ENCODE data around the gene AP2A2. TPM values are rescaled to one million over a fixed set of nuclear protein-coding genes. Genes with fewer than 3 reads are reported as not detected.

AP2A2 gene
- total RNA-seq (26.5 TPM), polyA plus RNA-seq (51.4 TPM)

DNA sequence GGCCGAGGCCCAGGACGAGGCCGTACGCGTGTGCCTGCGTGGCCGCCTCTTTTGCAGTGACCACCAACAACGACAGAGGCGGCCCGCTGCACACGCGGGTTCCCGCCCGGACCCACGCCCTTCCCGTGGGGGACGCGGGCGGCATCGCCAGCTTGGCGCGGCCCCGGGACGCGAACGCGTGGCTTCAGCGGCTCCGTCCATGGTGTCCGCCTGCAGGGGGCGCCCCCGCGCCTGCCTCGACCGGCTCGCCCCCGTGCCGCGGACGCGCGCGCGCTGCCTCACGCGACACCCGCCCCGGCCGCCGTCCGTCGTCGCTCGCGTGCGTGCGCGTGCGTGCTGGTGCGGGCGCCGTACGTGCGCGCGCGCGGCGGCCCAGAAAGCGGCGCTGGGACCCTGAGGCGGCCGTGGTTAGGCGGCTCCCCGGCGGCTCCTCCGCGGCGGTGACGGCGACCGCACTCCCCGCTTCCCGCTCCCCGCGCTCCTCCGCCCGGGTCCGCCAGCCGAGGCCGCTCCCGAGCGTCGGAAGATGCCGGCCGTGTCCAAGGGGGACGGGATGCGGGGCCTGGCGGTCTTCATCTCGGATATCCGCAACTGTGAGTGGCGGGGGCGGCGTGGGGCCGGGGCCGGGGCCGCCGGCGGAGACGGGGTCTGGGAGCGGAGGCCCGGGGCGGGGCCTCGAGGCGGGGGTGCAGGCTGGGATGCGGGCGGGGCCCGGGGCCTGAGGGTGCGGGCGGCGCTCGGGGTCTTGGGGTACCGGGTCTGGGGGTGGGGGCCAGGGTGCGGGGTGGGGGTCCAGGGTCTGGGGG lies at the start of gene AP2A2:
AP2A2 (plus strand) TSS at position 375 of the 806 bp plus-strand sequence; CDS start at position 527, 152 bp downstream.
- WGBS, result 3% methylated on average over 124 of the region's 124 CpGs
- Histone ChIP-seq H3K4me1 (ENCODE audit: insufficient read depth) (no peaks in the 10 kb centered on the region), H3K4me3 (ENCODE audit: low read depth, low read length) (peak within 1 kb of the TSS; percentile 97), H3K27ac (ENCODE audit: low read depth) (peak within 1 kb of the TSS; percentile 79), H3K36me3 (ENCODE audit: insufficient read depth) (no peaks in the 10 kb centered on the region)
- DNase-seq (ENCODE audit: extremely low spot score), result no peak

DNA sequence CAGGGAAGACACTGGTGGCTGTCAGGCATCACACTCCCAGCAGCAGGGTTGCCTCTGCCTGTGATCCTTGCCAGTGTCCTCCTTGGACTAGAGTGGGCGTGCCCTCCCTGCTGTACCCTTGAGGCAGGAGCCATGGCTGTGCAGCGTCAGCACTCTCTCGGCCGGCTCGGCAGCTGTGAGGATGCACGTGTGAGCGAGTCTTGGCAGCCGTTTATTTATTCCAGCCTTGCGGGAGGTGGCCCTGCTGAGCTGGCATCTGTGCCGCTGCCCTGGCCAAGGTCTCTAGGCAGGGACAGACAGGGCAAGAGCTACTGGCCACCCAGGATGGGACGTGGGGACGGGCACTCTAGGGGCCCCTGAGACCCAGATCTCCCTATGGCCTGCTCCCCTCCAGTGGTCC lies 49.1 kb upstream of the AP2A2 start:
- no peaks in the 10 kb centered on the region for H3K36me3 ChIP-seq (ENCODE audit: insufficient read depth)
- H3K4me3 ChIP-seq (ENCODE audit: low read depth, low read length), result no peak overlapping the region
- 74% methylated on average over 12 of the region's 12 CpGs for WGBS
- no peaks in the 10 kb centered on the region for H3K4me1 ChIP-seq (ENCODE audit: insufficient read depth)
- no peak overlapping the region for H3K27ac ChIP-seq (ENCODE audit: low read depth)
- DNase-seq (ENCODE audit: extremely low spot score), result no peak

DNA sequence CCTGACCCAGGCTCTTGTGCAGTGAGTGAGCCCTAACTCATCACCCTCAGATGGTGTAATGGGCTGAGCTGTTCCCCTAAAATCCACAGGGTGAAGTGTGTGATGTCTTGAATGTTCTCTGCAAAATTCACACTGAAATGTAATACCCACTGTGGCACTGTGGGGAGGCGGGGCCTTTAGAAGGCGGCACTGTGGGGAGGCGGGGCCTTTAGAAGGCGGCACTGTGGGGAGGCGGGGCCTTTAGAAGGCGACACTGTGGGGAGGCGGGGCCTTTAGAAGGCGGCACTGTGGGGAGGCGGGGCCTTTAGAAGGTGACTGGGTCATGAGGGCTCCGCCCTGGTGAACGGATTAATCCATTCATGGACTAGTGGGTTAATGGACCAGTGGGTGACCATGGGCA lies 48.1 kb upstream of the AP2A2 start:
- Histone ChIP-seq H3K36me3 (ENCODE audit: insufficient read depth) (no peaks in the 10 kb centered on the region), H3K4me3 (ENCODE audit: low read depth, low read length) (no peak overlapping the region), H3K27ac (ENCODE audit: low read depth) (no peak overlapping the region), H3K4me1 (ENCODE audit: insufficient read depth) (no peaks in the 10 kb centered on the region)
- 93% methylated on average over 11 of the region's 11 CpGs for WGBS
- no peak for DNase-seq (ENCODE audit: extremely low spot score)

DNA sequence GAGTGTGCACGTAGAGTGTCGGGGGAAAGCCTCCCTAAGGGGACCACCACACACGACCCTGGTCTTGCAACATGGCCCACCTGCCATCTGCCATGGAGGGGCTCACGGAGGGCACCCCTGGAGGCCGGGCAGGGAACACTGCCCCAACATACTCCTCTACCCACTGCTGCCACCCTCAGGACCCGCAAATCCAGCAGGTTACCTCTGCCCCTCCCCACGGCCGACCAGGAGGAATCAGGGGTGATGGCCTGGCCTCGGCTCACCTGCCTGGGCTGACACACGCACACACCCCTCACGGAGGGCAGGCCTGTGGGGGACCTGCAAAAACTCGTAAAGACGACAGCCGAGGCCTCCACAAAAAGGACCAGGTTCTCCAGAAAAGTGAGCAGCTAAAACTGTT lies 45.2 kb upstream of the AP2A2 start:
- no peaks in the 10 kb centered on the region for H3K4me1 ChIP-seq (ENCODE audit: insufficient read depth)
- no peak overlapping the region for H3K27ac ChIP-seq (ENCODE audit: low read depth)
- WGBS, result 89% methylated on average over 14 of the region's 14 CpGs
- H3K4me3 ChIP-seq (ENCODE audit: low read depth, low read length), result no peak overlapping the region
- no peaks in the 10 kb centered on the region for H3K36me3 ChIP-seq (ENCODE audit: insufficient read depth)
- no peak for DNase-seq (ENCODE audit: extremely low spot score)

DNA sequence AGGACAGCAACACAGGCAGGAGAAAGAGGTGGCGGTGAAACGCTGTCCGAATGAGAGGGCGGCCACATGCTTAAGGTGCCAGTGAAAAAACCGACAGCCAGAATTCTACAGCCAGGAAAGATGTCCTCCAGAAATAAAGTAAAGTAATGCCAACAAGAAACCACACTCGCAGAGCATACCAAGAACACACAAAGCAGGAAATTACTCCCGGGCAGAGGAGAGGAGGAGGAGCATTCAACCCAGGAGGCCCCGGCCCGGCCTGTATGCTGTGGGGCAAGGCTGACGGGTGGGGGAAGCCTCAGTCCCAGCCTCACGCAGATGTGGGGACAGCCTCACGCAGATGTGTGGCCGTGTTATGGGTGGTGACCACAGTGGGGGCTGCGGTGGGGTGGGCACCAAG lies 43.1 kb upstream of the AP2A2 start:
- DNase-seq (ENCODE audit: extremely low spot score), result no peak
- 88% methylated on average over 14 of the region's 14 CpGs for WGBS
- no peaks in the 10 kb centered on the region for H3K36me3 ChIP-seq (ENCODE audit: insufficient read depth)
- H3K27ac ChIP-seq (ENCODE audit: low read depth), result no peak overlapping the region
- no peak overlapping the region for H3K4me3 ChIP-seq (ENCODE audit: low read depth, low read length)
- H3K4me1 ChIP-seq (ENCODE audit: insufficient read depth), result no peaks in the 10 kb centered on the region

DNA sequence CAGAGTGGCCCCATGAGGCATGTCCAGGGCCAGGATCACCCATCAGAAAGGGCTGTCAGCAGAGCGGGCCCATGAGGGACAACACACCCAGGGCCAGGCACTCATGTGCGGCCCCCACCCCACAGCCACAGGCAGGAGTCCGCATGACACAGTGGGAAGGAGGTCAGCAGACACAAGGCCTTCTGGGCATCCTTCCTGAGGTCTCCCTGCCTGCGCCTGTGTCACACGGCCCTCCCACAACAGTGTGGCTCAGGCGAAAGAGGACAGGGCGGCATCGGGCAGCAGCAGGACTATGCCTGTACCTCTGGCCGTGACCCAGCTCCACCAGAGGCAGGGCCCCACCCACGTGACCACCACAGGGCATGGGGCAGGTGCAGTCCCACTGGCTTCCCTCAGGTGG lies 42.1 kb upstream of the AP2A2 start:
- DNase-seq (ENCODE audit: extremely low spot score), result no peak
- no peaks in the 10 kb centered on the region for H3K36me3 ChIP-seq (ENCODE audit: insufficient read depth)
- 89% methylated on average over 10 of the region's 10 CpGs for WGBS

DNA sequence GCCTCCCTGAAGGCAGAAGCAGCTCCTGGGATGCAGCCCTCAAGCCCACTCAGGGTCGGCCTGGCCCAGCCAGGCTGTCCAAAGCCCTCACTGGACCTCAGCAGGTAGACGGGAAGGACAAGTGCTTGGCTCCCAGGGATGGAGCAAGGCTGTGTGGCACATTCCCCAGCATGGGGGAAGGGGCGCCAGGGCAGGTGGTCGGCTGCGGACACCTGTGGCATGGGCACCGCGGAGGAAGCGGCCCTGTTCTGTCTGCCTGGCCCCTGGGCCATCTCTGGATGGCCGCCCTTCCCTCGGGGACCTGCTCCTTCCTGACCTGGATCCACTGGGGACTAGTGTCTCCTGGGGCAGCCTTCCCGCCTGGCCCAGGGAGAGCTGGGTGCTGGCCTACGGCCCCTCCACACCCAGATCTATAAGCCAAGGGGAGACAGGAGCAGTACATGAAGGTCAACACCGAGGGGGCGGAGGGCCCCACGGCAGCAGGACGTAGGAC lies 41.0 kb upstream of the AP2A2 start:
- H3K27ac ChIP-seq (ENCODE audit: low read depth), result no peak overlapping the region
- no peak for DNase-seq (ENCODE audit: extremely low spot score)
- no peaks in the 10 kb centered on the region for H3K4me1 ChIP-seq (ENCODE audit: insufficient read depth)
- no peak overlapping the region for H3K4me3 ChIP-seq (ENCODE audit: low read depth, low read length)
- H3K36me3 ChIP-seq (ENCODE audit: insufficient read depth), result no peaks in the 10 kb centered on the region
- WGBS, result 89% methylated on average over 16 of the region's 16 CpGs

More for the DNA sequence above, 42.1 kb upstream of the AP2A2 start:
- Histone ChIP-seq H3K27ac (ENCODE audit: low read depth) (no peak overlapping the region), H3K4me1 (ENCODE audit: insufficient read depth) (no peaks in the 10 kb centered on the region), H3K4me3 (ENCODE audit: low read depth, low read length) (no peak overlapping the region)

DNA sequence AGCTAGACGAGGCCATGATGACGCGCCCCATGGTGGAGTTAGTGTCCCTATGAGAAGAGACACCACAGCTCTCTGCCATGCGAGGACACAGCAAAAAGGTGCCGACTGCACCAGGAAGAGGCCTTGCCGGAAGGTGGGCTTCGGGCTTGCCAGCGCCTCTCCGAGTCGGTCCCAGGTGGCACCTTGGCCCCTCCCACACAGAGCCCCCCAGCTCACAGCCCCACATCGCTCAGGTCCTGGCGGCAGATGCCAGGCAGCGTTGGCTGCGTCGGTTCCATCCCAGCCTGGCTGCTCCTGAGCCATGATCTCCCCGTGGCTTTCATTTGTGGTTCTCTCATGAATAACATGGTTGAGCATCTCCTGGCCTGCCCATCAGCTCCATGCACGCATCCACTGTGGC lies 39.1 kb upstream of the AP2A2 start:
- H3K4me3 ChIP-seq (ENCODE audit: low read depth, low read length), result no peak overlapping the region
- no peak for DNase-seq (ENCODE audit: extremely low spot score)
- H3K4me1 ChIP-seq (ENCODE audit: insufficient read depth), result no peaks in the 10 kb centered on the region
- no peak overlapping the region for H3K27ac ChIP-seq (ENCODE audit: low read depth)
- WGBS, result 96% methylated on average over 17 of the region's 17 CpGs
- H3K36me3 ChIP-seq (ENCODE audit: insufficient read depth), result no peaks in the 10 kb centered on the region

DNA sequence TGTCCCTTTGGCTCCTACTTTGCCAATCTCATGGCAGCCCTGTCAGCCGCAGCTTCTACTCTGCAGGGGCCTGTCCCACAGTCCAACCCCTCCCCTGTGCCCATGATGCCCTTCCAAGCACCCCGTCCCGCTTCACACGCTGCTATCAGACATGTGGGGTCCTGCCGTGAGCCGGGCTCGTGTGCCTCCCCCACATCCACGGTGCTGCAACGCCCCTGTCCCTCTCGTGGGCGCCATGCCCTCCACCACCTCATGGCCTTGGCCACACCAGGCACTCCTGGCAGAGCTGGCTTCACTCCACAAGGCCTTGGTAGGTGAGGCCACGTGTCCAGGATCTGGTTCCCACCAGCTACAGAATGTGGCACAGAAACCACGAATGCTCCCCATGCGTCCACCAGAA lies 38.1 kb upstream of the AP2A2 start:
- DNase-seq (ENCODE audit: extremely low spot score), result no peak
- Histone ChIP-seq H3K4me1 (ENCODE audit: insufficient read depth) (no peaks in the 10 kb centered on the region), H3K27ac (ENCODE audit: low read depth) (no peak overlapping the region), H3K4me3 (ENCODE audit: low read depth, low read length) (no peak overlapping the region), H3K36me3 (ENCODE audit: insufficient read depth) (no peaks in the 10 kb centered on the region)
- 95% methylated on average over 14 of the region's 14 CpGs for WGBS

DNA sequence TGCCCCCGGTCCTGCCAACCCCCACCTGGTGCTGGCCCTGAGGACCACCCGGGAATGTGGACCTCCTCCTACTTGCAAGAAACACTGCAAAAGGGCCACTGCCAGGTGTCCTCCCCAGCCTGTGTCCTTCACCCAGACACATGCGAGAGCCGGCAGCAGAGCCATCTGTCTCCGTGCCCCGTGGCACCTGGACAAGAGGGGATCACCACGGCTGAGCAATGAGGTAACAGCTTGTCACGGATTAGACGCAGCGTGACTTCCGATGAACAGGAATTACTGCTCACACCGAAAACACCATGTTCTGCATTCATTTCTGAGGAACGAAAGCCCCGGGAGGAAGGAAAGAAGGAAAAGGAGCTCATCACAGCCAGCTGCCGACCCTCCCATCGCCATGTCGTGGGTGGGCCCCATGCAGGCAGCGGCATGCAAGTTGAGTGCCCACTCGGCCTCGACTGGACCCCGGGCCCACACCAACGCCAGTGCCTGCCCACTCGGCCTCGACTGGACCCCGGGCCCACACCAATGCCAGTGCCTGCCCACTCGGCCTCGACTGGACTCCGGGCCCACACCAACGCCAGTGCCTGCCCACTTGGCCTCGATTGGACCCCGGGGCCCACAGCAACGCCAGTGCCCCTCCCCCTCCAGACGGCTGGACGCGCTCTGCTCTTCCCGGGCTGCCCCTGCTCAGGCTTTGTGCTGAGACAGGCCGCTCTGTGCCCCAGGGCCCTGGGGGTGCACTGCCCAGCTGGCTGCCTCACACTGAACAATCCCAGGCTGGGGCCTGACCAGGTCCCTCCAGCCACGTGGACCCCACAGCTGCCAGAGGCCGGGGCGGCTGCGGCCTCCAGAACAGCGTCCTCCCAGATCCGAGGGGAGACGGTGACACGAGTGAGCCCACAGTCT lies 37.1 kb upstream of the AP2A2 start:
- Histone ChIP-seq H3K36me3 (ENCODE audit: insufficient read depth) (no peaks in the 10 kb centered on the region), H3K4me1 (ENCODE audit: insufficient read depth) (no peaks in the 10 kb centered on the region), H3K27ac (ENCODE audit: low read depth) (no peak overlapping the region), H3K4me3 (ENCODE audit: low read depth, low read length) (no peak overlapping the region)
- DNase-seq (ENCODE audit: extremely low spot score), result no peak
- WGBS, result 90% methylated on average over 45 of the region's 45 CpGs

DNA sequence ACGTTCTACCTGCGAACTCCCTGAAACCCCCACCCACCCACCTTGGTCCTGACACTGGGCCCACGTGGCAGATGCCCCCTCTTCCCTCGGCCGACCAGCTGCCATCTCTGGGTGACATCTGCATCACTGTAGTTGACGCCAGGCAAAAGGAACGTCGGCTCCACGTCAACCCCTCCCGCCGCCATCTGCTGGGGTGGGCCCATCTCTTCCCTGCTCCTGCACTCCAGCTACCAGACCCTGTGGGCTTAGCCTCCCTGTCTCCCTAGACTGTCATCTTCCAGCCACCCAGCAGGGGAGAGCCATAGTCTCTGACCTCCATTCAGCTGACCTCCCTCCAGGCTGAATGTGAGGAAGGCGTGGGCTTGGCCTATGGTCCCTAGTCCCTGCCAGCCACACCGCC lies 36.4 kb upstream of the AP2A2 start:
- H3K36me3 ChIP-seq (ENCODE audit: insufficient read depth), result no peaks in the 10 kb centered on the region
- WGBS, result 93% methylated on average over 13 of the region's 13 CpGs
- no peak for DNase-seq (ENCODE audit: extremely low spot score)

DNA sequence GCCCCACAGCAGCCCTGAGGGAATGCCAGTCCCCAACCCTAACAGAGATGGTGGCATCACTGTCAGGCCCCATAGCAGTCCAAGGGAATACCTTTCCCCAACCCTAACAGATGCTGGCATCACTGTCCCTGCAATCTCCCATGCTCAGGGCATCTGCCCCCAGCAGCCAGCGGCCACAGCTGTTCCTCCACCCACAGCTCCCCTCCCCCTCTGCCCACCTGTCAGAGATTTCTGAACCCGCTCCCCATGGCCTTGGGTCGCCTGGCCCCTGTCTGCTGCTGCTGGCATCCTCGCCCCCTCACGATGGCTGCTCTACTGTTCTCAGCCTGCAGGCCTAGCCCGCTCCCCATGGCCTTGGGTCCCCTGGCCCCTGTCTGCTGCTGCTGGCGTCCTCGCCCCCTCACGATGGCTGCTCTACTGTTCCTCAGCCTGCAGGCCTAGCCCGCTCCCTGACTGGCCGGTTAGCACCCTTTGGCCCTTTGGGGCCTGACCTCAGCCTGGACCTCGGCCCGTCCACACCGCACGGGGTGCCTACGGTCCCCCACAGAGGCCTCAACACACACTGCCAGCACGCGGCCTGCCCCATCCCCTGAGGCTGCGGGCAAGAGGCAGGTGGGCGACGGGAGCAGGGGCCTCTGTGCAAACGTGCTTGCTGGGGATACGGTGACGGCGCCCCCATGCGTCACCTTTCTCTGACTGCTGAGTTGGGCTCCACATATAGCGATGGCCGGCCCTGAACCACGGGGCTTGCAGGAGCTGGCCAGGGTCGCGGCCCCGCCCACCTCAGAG lies 35.8 kb upstream of the AP2A2 start:
- DNase-seq (ENCODE audit: extremely low spot score), result no peak
- Histone ChIP-seq H3K4me1 (ENCODE audit: insufficient read depth) (no peaks in the 10 kb centered on the region), H3K4me3 (ENCODE audit: low read depth, low read length) (no peak overlapping the region), H3K36me3 (ENCODE audit: insufficient read depth) (no peaks in the 10 kb centered on the region), H3K27ac (ENCODE audit: low read depth) (no peak overlapping the region)
- 91% methylated on average over 32 of the region's 32 CpGs for WGBS

More for the DNA sequence above, 36.4 kb upstream of the AP2A2 start:
- no peaks in the 10 kb centered on the region for H3K4me1 ChIP-seq (ENCODE audit: insufficient read depth)
- H3K27ac ChIP-seq (ENCODE audit: low read depth), result no peak overlapping the region
- no peak overlapping the region for H3K4me3 ChIP-seq (ENCODE audit: low read depth, low read length)

DNA sequence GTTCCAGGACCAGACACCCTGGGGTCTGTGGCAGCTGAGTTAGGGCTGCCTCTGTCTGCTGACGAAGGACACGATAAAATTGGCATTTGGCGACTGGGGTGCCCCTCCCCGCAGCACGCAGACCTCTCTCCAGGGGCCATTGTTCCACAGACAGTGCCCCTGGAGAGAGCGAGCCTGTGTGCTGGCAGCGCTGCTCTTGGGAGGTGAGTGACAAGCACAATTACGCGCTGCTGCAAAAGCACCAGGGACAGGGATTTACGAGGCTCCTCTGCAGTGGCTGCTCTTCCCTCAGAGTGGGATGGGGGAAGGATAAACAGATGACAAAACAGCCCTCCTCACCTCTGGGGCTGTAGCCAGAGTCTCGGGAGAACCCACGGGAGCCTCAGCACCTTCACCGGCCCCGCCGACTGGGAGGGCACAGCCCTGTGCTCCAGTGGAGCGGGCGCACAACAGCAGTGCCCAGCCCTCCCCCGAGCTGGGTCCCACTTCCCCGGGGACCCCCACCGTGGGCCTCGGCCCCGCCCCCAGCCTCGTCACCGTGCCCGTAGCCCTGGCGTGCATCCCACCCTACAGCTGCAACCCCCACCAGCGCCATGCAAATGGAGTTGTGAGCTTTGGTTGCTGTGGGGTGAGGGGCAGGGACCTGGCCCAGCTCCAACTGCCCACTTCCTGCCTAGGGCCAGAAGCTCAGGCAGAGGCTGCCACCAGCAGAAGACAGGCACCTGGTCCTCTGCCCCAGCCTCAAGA lies 34.7 kb upstream of the AP2A2 start:
- no peaks in the 10 kb centered on the region for H3K4me1 ChIP-seq (ENCODE audit: insufficient read depth)
- no peak overlapping the region for H3K27ac ChIP-seq (ENCODE audit: low read depth)
- H3K4me3 ChIP-seq (ENCODE audit: low read depth, low read length), result no peak overlapping the region
- no peak for DNase-seq (ENCODE audit: extremely low spot score)
- no peaks in the 10 kb centered on the region for H3K36me3 ChIP-seq (ENCODE audit: insufficient read depth)
- 58% methylated on average over 27 of the region's 27 CpGs for WGBS

Data from urinary bladder (tissue), 4 donors.